ENCODE measurements around the gene MEP1A. TPM values are rescaled to one million over a fixed set of nuclear protein-coding genes. Genes with fewer than 3 reads are reported as not detected.
"Not testable (repeated sequence)": the region's sequence is repeated elsewhere in the genome, so short reads cannot be mapped to it uniquely, and the experiment has no call there.

Gene MEP1A
- not detected for polyA plus RNA-seq (2013, experiment 1 of 2)
- not detected for polyA plus RNA-seq (2013, experiment 2 of 2)

- Histone ChIP-seq H3K4ac (ENCODE audit: low read depth, low read length) (no peak within 1 kb of the TSS), H3K4me3 (ENCODE audit: low read length) (no peak within 1 kb of the TSS), H3K4me2 (ENCODE audit: low read length) (no peak within 1 kb of the TSS), H3K27me3 (ENCODE audit: insufficient read depth, low read length, poor library complexity) (no peaks in the 10 kb centered on the region), H4K8ac (ENCODE audit: low read depth, low read length) (no peak within 1 kb of the TSS), H2BK5ac (ENCODE audit: low read length) (no peak within 1 kb of the TSS), H3K4me1 (ENCODE audit: control insufficient read depth, low read depth, low read length) (no peaks in the 10 kb centered on the region), H2AK5ac (ENCODE audit: low read length) (no peak within 1 kb of the TSS), H3K79me2 (ENCODE audit: control insufficient read depth, insufficient read depth, low read length) (no peaks in the 10 kb centered on the region), H3K27ac (ENCODE audit: low read depth, low read length) (no peak within 1 kb of the TSS), H3K79me1 (ENCODE audit: low read length) (no peaks in the 10 kb centered on the region), H4K5ac (ENCODE audit: low read length) (no peak within 1 kb of the TSS), H3K36me3 (ENCODE audit: control insufficient read depth, insufficient read depth, low read length) (no peaks in the 10 kb centered on the region), H3K18ac (ENCODE audit: low read length) (no peak within 1 kb of the TSS), H2BK15ac (replicated peaks; ENCODE audit: low read depth) (no peak within 1 kb of the TSS), H3K9ac (ENCODE audit: low read length) (no peak within 1 kb of the TSS), H2BK120ac (ENCODE audit: low read depth, low read length) (no peak within 1 kb of the TSS), H3K23ac (ENCODE audit: low read length) (no peak within 1 kb of the TSS), H3K56ac (ENCODE audit: low read length) (no peak within 1 kb of the TSS)
- no CpG with 5 or more reads among the region's 8 CpGs for WGBS (ENCODE audit: extremely low coverage, insufficient coverage, low lambda C conversion rate)
- DNase-seq, result no peak
These were observed at the start of gene MEP1A for GRCh38 chr6:46793138-46793537. MEP1A (plus strand) TSS chr6:46793389; CDS start chr6:46793399, 10 bp downstream.

- WGBS (ENCODE audit: extremely low coverage, insufficient coverage, low lambda C conversion rate), result no CpG with 5 or more reads among the region's 1 CpG
These were observed 49.6 kb upstream of the MEP1A start for GRCh38 chr6:46743425-46744158.

GRCh38 chr6:46744159-46744725 lies 48.9 kb upstream of the MEP1A start:
- H3K9ac ChIP-seq (ENCODE audit: low read length); H2BK120ac ChIP-seq (ENCODE audit: low read depth, low read length); H3K4ac ChIP-seq (ENCODE audit: low read depth, low read length); H3K4me1 ChIP-seq (ENCODE audit: control insufficient read depth, low read depth, low read length); H4K5ac ChIP-seq (ENCODE audit: low read length); H3K79me1 ChIP-seq (ENCODE audit: low read length); DNase-seq; H4K8ac ChIP-seq (ENCODE audit: low read depth, low read length); H3K27me3 ChIP-seq (ENCODE audit: insufficient read depth, low read length, poor library complexity); H2BK15ac ChIP-seq (replicated peaks; ENCODE audit: low read depth); H3K79me2 ChIP-seq (ENCODE audit: control insufficient read depth, insufficient read depth, low read length); H2AK5ac ChIP-seq (ENCODE audit: low read length); H3K4me3 ChIP-seq (ENCODE audit: low read length); H3K4me2 ChIP-seq (ENCODE audit: low read length); H2BK5ac ChIP-seq (ENCODE audit: low read length); H3K27ac ChIP-seq (ENCODE audit: low read depth, low read length); H3K18ac ChIP-seq (ENCODE audit: low read length); H3K56ac ChIP-seq (ENCODE audit: low read length); H3K23ac ChIP-seq (ENCODE audit: low read length); H3K36me3 ChIP-seq (ENCODE audit: control insufficient read depth, insufficient read depth, low read length): not testable (repeated sequence)
- WGBS (ENCODE audit: extremely low coverage, insufficient coverage, low lambda C conversion rate), result no CpG with 5 or more reads among the region's 3 CpGs

More at GRCh38 chr6:46743425-46744158, 49.6 kb upstream of the MEP1A start:
- Histone ChIP-seq H2BK5ac (ENCODE audit: low read length) (no peak overlapping the region), H3K4me1 (ENCODE audit: control insufficient read depth, low read depth, low read length) (no peaks in the 10 kb centered on the region), H4K5ac (ENCODE audit: low read length) (no peak overlapping the region), H3K79me1 (ENCODE audit: low read length) (no peaks in the 10 kb centered on the region), H2AK5ac (ENCODE audit: low read length) (no peak overlapping the region), H3K23ac (ENCODE audit: low read length) (no peak overlapping the region), H3K36me3 (ENCODE audit: control insufficient read depth, insufficient read depth, low read length) (no peaks in the 10 kb centered on the region), H3K4me3 (ENCODE audit: low read length) (no peak overlapping the region), H3K79me2 (ENCODE audit: control insufficient read depth, insufficient read depth, low read length) (no peaks in the 10 kb centered on the region), H3K27ac (ENCODE audit: low read depth, low read length) (no peak overlapping the region), H2BK120ac (ENCODE audit: low read depth, low read length) (no peak overlapping the region), H3K4ac (ENCODE audit: low read depth, low read length) (no peak overlapping the region), H3K4me2 (ENCODE audit: low read length) (no peak overlapping the region), H3K56ac (ENCODE audit: low read length) (no peak overlapping the region), H2BK15ac (replicated peaks; ENCODE audit: low read depth) (no peak overlapping the region), H3K18ac (ENCODE audit: low read length) (no peak overlapping the region), H3K9ac (ENCODE audit: low read length) (no peak overlapping the region), H3K27me3 (ENCODE audit: insufficient read depth, low read length, poor library complexity) (no peaks in the 10 kb centered on the region), H4K8ac (ENCODE audit: low read depth, low read length) (no peak overlapping the region)
- DNase-seq, result no peak

- H3K36me3 ChIP-seq (ENCODE audit: control insufficient read depth, insufficient read depth, low read length), result no peaks in the 10 kb centered on the region
- no peak overlapping the region for H3K23ac ChIP-seq (ENCODE audit: low read length)
- no peak overlapping the region for H4K8ac ChIP-seq (ENCODE audit: low read depth, low read length)
- H3K18ac ChIP-seq (ENCODE audit: low read length), result no peak overlapping the region
- no peak overlapping the region for H3K56ac ChIP-seq (ENCODE audit: low read length)
- WGBS (ENCODE audit: extremely low coverage, insufficient coverage, low lambda C conversion rate), result no CpG with 5 or more reads among the region's 2 CpGs
- H3K4me1 ChIP-seq (ENCODE audit: control insufficient read depth, low read depth, low read length), result no peaks in the 10 kb centered on the region
- H3K4me3 ChIP-seq (ENCODE audit: low read length), result no peak overlapping the region
- H3K4me2 ChIP-seq (ENCODE audit: low read length), result no peak overlapping the region
- DNase-seq, result no peak
- no peak overlapping the region for H2BK15ac ChIP-seq (replicated peaks; ENCODE audit: low read depth)
- no peak overlapping the region for H3K9ac ChIP-seq (ENCODE audit: low read length)
- no peaks in the 10 kb centered on the region for H3K79me2 ChIP-seq (ENCODE audit: control insufficient read depth, insufficient read depth, low read length)
- no peaks in the 10 kb centered on the region for H3K27me3 ChIP-seq (ENCODE audit: insufficient read depth, low read length, poor library complexity)
- H3K79me1 ChIP-seq (ENCODE audit: low read length), result no peaks in the 10 kb centered on the region
- H3K4ac ChIP-seq (ENCODE audit: low read depth, low read length), result no peak overlapping the region
- no peak overlapping the region for H2BK5ac ChIP-seq (ENCODE audit: low read length)
- no peak overlapping the region for H3K27ac ChIP-seq (ENCODE audit: low read depth, low read length)
- no peak overlapping the region for H2BK120ac ChIP-seq (ENCODE audit: low read depth, low read length)
- H2AK5ac ChIP-seq (ENCODE audit: low read length), result no peak overlapping the region
- H4K5ac ChIP-seq (ENCODE audit: low read length), result no peak overlapping the region
These were observed 47.2 kb upstream of the MEP1A start for GRCh38 chr6:46745973-46746372.

- Histone ChIP-seq H3K23ac (ENCODE audit: low read length) (no peak within 1 kb of the TSS), H3K18ac (ENCODE audit: low read length) (no peak within 1 kb of the TSS), H4K8ac (ENCODE audit: low read depth, low read length) (no peak within 1 kb of the TSS), H3K79me2 (ENCODE audit: control insufficient read depth, insufficient read depth, low read length) (no peaks in the 10 kb centered on the region), H2BK15ac (replicated peaks; ENCODE audit: low read depth) (no peak within 1 kb of the TSS), H2AK5ac (ENCODE audit: low read length) (no peak within 1 kb of the TSS), H4K5ac (ENCODE audit: low read length) (no peak within 1 kb of the TSS), H3K27ac (ENCODE audit: low read depth, low read length) (no peak within 1 kb of the TSS), H3K4me1 (ENCODE audit: control insufficient read depth, low read depth, low read length) (no peaks in the 10 kb centered on the region), H3K4me2 (ENCODE audit: low read length) (no peak within 1 kb of the TSS), H3K36me3 (ENCODE audit: control insufficient read depth, insufficient read depth, low read length) (no peaks in the 10 kb centered on the region), H3K56ac (ENCODE audit: low read length) (no peak within 1 kb of the TSS), H3K27me3 (ENCODE audit: insufficient read depth, low read length, poor library complexity) (no peaks in the 10 kb centered on the region), H3K4me3 (ENCODE audit: low read length) (no peak within 1 kb of the TSS), H3K79me1 (ENCODE audit: low read length) (no peaks in the 10 kb centered on the region), H3K9ac (ENCODE audit: low read length) (no peak within 1 kb of the TSS), H3K4ac (ENCODE audit: low read depth, low read length) (no peak within 1 kb of the TSS), H2BK120ac (ENCODE audit: low read depth, low read length) (no peak within 1 kb of the TSS), H2BK5ac (ENCODE audit: low read length) (no peak within 1 kb of the TSS)
- no CpG with 5 or more reads among the region's 1 CpG for WGBS (ENCODE audit: extremely low coverage, insufficient coverage, low lambda C conversion rate)
- peak; percentile 38 for DNase-seq
These were observed 46.5 kb upstream of the MEP1A start, which contains the start of gene ANKRD66 for GRCh38 chr6:46746696-46747095. ANKRD66 (plus strand) TSS chr6:46746933; CDS start chr6:46751949, 5,016 bp downstream.

All from mesendoderm (in vitro differentiated cells).